ENCODE results near the gene CPED1.

GRCh38 chr7:121303422-121304101 is 315.1 kb downstream of the CPED1 start:
- TF ChIP-seq POLR2A (IDR thresholded peaks at IDR 0.05) = no peak
- TF ChIP-seq CTCF (IDR thresholded peaks at IDR 0.05) = no peak

All from body of pancreas (tissue), 4 donors.